ENCODE results near the gene SDF4.
"Not testable (repeated sequence)": the region's sequence is repeated elsewhere in the genome, so short reads cannot be mapped to it uniquely, and the experiment has no call there.

The SDF4 gene

DNA sequence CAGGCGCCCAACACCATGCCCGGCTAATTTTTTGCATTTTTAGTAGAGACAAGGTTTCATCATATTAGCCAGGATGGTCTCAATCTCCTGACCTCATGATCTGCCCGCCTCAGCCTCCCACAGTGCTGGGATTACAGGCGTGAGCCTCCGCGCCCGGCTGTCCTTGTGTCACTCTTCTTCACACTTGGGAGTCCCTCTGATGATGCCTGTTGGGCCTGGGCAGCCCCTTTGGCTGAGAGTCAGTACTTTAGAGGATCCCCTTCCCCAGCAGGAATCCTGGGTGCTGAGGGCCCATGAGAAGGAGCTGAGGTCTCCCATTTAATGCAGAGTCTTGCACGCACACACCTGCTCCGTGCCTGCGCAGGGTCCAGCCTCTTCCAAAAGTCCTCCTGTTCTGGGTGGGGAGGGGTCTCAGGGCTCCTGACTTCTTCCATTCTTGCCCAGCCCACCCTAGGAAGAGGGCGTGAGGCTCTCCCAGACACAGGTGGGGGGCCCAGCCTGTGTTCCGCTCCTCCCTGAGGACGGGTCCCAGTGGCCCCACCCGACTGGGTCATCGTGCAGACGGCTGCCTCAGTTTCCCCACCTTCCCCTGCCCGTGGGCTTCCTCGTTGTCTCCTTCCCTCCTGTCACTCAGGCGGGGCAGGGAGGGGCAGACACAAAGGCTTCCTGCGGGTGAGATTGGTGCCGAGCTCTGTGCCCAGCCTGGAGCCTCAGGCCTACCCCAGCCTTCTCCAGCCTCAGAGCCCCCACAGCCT, 54.2 kb downstream of the SDF4 start:
- TF ChIP-seq, protein P1, sequence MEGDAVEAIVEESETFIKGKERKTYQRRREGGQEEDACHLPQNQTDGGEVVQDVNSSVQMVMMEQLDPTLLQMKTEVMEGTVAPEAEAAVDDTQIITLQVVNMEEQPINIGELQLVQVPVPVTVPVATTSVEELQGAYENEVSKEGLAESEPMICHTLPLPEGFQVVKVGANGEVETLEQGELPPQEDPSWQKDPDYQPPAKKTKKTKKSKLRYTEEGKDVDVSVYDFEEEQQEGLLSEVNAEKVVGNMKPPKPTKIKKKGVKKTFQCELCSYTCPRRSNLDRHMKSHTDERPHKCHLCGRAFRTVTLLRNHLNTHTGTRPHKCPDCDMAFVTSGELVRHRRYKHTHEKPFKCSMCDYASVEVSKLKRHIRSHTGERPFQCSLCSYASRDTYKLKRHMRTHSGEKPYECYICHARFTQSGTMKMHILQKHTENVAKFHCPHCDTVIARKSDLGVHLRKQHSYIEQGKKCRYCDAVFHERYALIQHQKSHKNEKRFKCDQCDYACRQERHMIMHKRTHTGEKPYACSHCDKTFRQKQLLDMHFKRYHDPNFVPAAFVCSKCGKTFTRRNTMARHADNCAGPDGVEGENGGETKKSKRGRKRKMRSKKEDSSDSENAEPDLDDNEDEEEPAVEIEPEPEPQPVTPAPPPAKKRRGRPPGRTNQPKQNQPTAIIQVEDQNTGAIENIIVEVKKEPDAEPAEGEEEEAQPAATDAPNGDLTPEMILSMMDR (conservative IDR thresholded peaks at IDR 0.05; ENCODE audit: control insufficient read depth, insufficient read depth, low read depth, low read length) = no peak
- no peak for DNase-seq (ENCODE audit: low read depth)
- H3K4me3 ChIP-seq (ENCODE audit: control insufficient read depth, low read depth, low read length) = no peak overlapping the region

DNA sequence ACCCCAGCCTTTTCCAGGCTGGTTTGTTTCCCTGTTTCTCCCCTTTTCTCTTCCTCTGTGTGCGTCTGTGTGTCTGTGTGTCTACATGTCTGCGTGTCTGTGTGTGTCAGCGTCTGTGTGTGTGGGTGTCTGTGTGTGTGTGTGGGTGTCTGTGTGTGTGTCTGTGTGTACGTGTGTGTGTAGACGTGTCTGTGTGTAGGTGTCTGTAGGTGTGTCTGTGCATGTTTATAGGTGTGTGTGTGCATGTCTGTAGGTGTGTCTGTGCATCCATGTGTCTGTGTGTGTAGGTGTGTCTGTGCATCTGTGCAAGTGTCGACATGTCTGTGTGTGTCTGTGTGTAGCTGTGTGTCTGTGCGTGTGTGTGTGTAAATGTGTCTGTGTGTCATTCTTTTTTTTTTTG, 54.9 kb downstream of the SDF4 start:
- TF ChIP-seq, protein P1 (conservative IDR thresholded peaks at IDR 0.05; ENCODE audit: control insufficient read depth, insufficient read depth, low read depth, low read length) = no peak
- H3K4me3 ChIP-seq (ENCODE audit: control insufficient read depth, low read depth, low read length) = no peak overlapping the region
- DNase-seq (ENCODE audit: low read depth) = no peak

DNA sequence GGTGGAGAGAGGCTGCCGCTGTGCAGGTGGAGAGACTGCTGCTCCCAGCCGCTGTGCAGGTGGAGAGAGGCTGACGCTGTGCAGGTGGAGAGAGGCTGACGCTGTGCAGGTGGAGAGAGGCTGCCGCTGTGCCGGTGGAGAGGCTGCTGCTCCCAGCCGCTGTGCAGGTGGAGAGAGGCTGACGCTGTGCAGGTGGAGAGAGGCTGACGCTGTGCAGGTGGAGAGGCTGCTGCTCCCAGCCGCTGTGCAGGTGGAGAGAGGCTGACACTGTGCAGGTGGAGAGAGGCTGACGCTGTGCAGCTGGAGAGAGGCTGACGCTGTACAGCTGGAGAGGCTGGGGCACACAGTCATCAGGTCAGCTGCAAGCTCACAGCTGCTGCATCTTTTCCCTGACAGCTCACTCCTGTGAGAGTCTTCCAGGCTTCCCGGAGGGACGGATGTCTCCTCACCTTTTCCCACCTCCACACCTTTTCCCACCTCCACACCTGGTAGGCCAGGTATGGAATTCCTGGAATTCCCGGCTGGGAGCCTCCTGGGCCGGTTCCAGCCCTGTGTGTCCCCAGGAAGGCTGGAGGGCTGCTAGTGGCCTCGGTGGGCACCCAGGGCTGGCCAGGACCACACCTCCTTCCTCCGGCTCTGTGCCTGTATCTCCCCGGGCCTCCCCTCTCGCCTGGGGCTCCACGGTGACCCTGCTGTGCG, 55.6 kb downstream of the SDF4 start:
- not testable (repeated sequence) for DNase-seq (ENCODE audit: low read depth); H3K4me3 ChIP-seq (ENCODE audit: control insufficient read depth, low read depth, low read length)

DNA sequence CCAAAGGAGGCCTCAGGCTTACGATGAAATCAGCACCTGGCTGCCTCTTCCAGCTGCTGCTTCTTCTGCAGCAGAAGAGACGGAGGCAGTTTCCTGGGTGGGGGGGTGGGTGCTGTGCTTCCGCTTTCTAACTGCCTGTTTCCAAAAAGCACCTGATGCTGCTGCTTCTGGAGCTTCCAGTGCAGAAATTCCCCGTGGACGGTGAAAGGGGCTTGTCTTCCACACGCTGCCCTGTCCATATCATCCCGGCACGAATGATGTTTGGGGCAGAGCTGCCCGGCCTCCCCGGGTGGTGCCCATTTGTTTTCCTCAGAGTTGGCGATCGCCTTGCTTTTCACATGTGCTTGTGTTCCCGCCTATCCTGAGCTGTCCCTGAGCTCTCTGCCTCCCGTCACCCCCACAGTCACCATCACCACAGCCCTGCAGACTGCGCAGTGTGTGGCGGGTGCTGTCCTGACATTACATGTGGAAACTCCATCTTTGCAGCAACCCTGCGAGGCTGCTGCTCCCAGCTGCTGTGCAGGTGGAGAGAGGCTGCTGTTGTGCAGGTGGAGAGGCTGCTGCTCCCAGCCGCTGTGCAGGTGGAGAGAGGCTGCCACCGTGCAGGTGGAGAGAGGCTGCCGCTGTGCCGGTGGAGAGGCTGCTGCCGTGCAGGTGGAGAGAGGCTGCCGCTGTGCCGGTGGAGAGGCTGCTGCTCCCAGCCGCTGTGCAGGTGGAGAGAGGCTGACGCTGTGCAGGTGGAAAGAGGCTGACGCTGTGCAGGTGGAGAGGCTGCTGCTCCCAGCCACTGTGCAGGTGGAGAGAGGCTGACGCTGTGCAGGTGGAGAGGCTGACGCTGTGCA, 56.4 kb downstream of the SDF4 start:
- TF ChIP-seq, protein P1 (conservative IDR thresholded peaks at IDR 0.05; ENCODE audit: control insufficient read depth, insufficient read depth, low read depth, low read length) = no peak
- no peak overlapping the region for H3K4me3 ChIP-seq (ENCODE audit: control insufficient read depth, low read depth, low read length)
- DNase-seq (ENCODE audit: low read depth) = no peak

DNA sequence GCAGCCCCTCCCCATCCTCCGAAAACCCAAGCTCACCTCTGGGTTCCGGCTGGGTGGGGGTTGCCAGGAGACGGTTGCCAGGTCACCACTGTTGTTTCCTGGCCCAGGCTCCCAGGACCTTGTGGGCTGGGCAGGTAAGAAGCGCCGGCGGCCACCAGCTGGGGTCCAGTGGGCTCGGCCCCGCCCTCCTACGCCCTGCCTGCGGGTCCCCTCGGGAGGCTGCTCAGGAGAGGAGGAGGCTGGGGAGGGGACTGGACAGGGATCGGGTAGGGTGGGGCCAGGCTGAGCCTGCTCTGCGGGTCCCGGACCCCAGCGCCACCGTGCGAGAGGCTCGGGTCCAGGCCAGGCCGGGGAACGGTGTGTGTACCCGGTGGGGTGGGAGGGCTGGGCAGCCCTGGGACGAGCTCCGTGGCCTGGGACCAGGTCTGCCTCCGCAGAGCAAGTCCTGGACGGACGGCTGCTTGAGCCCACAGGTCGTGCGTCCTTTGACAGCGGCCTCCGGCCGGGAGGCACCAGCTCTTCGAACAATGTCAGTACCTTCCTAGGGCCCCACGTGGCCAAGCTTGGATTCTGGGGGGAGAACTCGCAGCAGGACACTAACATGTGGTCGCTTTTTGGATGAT, 57.9 kb downstream of the SDF4 start, which contains the start of gene TTLL10:
TTLL10 (plus strand) TSS at position 88 of the 623 bp plus-strand sequence. CDS start 5,336 bp downstream, outside the sequence.
- no peak within 1 kb of the TSS for H3K4me3 ChIP-seq (ENCODE audit: control insufficient read depth, low read depth, low read length)
- TF ChIP-seq, protein P1 (conservative IDR thresholded peaks at IDR 0.05; ENCODE audit: control insufficient read depth, insufficient read depth, low read depth, low read length) = no peak
- no peak for DNase-seq (ENCODE audit: low read depth)

DNA sequence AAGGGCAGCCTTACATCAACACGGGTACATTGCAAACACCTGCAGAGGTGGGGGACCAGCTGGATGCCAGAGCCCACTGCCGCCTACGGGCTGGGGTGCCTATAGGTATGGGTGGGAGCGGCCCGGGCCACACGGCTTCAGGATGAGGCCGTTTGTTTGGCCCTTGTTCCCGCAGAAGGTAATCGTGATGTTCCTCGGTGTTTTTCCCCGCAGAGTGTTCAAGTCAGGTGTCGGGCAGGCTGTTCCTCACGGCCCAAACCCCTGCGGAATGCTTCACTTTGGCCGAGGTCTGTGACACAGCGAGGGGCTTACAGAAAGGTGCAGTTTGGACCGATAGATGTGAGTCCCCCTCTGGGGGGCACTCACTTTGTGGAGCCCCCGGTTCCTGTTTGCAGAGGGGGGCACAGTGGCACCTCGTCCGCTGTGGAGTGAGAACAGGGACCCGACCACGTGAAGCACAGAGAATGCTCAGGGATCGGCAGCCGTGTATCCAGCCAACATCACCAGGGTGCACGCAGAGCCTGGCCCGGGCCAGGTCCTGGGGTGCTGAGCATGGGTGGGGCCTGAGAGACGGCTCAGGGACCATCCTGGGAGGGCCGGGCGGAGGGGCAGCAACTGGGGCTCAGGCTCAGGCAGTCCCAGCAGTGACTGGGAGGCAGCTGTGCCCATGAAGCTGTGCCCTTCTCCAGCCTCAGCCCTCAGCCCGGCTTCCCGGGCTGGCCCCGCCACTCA, 58.6 kb downstream of the SDF4 start:
- TF ChIP-seq, protein P1 (conservative IDR thresholded peaks at IDR 0.05; ENCODE audit: control insufficient read depth, insufficient read depth, low read depth, low read length) = no peak
- DNase-seq (ENCODE audit: low read depth) = no peak
- H3K4me3 ChIP-seq (ENCODE audit: control insufficient read depth, low read depth, low read length) = no peak overlapping the region
